ENCODE results near the gene GALK2.
"Not testable (repeated sequence)": the region's sequence is repeated elsewhere in the genome, so short reads cannot be mapped to it uniquely, and the experiment has no call there.

The GALK2 gene

GRCh38 chr15:49223536-49224274 is 53.7 kb downstream of the GALK2 start:
- no peak for DNase-seq (ENCODE audit: low read depth in 2 of 2)

GRCh38 chr15:49225572-49226281 is 55.7 kb downstream of the GALK2 start:
- no peak for DNase-seq (ENCODE audit: low read depth in 2 of 2)

- no peak for DNase-seq (ENCODE audit: low read depth in 2 of 2)
These were observed 57.6 kb downstream of the GALK2 start for GRCh38 chr15:49227602-49228001.

GRCh38 chr15:49229922-49230321 is 59.9 kb downstream of the GALK2 start:
- no peak for DNase-seq (ENCODE audit: low read depth in 2 of 2)

GRCh38 chr15:49232236-49232806 is 62.3 kb downstream of the GALK2 start:
- DNase-seq (ENCODE audit: low read depth in 2 of 2): no peak

GRCh38 chr15:49235446-49236124 is 65.5 kb downstream of the GALK2 start:
- DNase-seq (ENCODE audit: low read depth in 2 of 2): peak in 1 of 2 donors; percentile 19

GRCh38 chr15:49236869-49237268 is 66.8 kb downstream of the GALK2 start:
- DNase-seq (ENCODE audit: low read depth in 2 of 2): no peak

GRCh38 chr15:49238342-49238741 is 68.3 kb downstream of the GALK2 start:
- DNase-seq (ENCODE audit: low read depth in 2 of 2): no peak

GRCh38 chr15:49239105-49239504 is 69.1 kb downstream of the GALK2 start:
- no peak for DNase-seq (ENCODE audit: low read depth in 2 of 2)

- no peak for DNase-seq (ENCODE audit: low read depth in 2 of 2)
These were observed 72.8 kb downstream of the GALK2 start for GRCh38 chr15:49242820-49243219.

GRCh38 chr15:49247556-49248110 is 77.6 kb downstream of the GALK2 start:
- no peak for DNase-seq (ENCODE audit: low read depth in 2 of 2)

GRCh38 chr15:49248291-49248690 is 78.2 kb downstream of the GALK2 start:
- DNase-seq (ENCODE audit: low read depth in 2 of 2): no peak

- no peak for DNase-seq (ENCODE audit: low read depth in 2 of 2)
These were observed 86.1 kb downstream of the GALK2 start for GRCh38 chr15:49255966-49256759.

- DNase-seq (ENCODE audit: low read depth in 2 of 2): not testable (repeated sequence)
These were observed 95.1 kb downstream of the GALK2 start for GRCh38 chr15:49265117-49265516.

- DNase-seq (ENCODE audit: low read depth in 2 of 2): no peak
These were observed 95.9 kb downstream of the GALK2 start for GRCh38 chr15:49265911-49266310.

- no peak for DNase-seq (ENCODE audit: low read depth in 2 of 2)
These were observed 100.7 kb downstream of the GALK2 start for GRCh38 chr15:49270541-49271421.

GRCh38 chr15:49273734-49274318 is 103.8 kb downstream of the GALK2 start:
- no peak for DNase-seq (ENCODE audit: low read depth in 2 of 2)

- DNase-seq (ENCODE audit: low read depth in 2 of 2): no peak
These were observed 108.7 kb downstream of the GALK2 start for GRCh38 chr15:49278751-49279150.

GRCh38 chr15:49279521-49280456 is 109.7 kb downstream of the GALK2 start:
- DNase-seq (ENCODE audit: low read depth in 2 of 2): no peak
